Nephron (organoid): ENCODE data around the gene ANAPC2.

ENCODE experiments used
- H3K27ac Mint-ChIP-seq, 3 experiments: 2 replicates each; pipeline ENCODE4 v1.8.0; 2020; ENCODE audit warnings: mixed read lengths in 3 of 3, mild to moderate bottlenecking in 2 of 3, moderate library complexity in 1 of 3
- H3K27me3 Mint-ChIP-seq: 2 replicates; pipeline ENCODE4 v1.8.0; 2021; ENCODE audit warnings: low read depth, mild to moderate bottlenecking, moderate library complexity, mixed read lengths
- H3K36me3 Mint-ChIP-seq: 2 replicates; pipeline ENCODE4 v1.8.0; 2020; ENCODE audit warnings: low read depth, mixed read lengths
- H3K4me1 Mint-ChIP-seq: 2 replicates; pipeline ENCODE4 v1.8.0; 2020; ENCODE audit warnings: mixed read lengths
- H3K4me3 Mint-ChIP-seq, 3 experiments: 2 replicates each; pipeline ENCODE4 v1.8.0; 2020; ENCODE audit warnings: mild to moderate bottlenecking in 3 of 3, mixed read lengths in 3 of 3, moderate library complexity in 2 of 3
- H3K9me3 Mint-ChIP-seq: 2 replicates; pipeline ENCODE4 v1.8.0; 2020; ENCODE audit warnings: mixed read lengths
- CTCF ChIP-seq, 3 experiments: fragments of 200-600 bp; sonication (generic); IDR thresholded peaks; one replicate each; pipeline ENCODE4 v1.5.0; 2021; ENCODE audit warnings: antibody characterized with exemption in 3 of 3; ENCODE audit not compliant: unreplicated experiment in 3 of 3

Gene ANAPC2

GRCh38 chr9:137206602-137207001 is 18.2 kb upstream of the ANAPC2 start:
- Mint-ChIP-seq H3K27me3 (peaks cover 4% of the 10 kb centered on the region), H3K9me3 (no peaks in the 10 kb centered on the region), H3K4me3 (peak overlapping the region; percentile 94 to 96 (median 95)), H3K27ac (peak overlapping the region in 2 of 3 experiments; percentile 59 to 79), H3K36me3 (peaks cover 9% of the 10 kb centered on the region), H3K4me1 (peaks cover 18% of the 10 kb centered on the region)
- no peak for TF ChIP-seq CTCF (IDR thresholded peaks at IDR 0.05; ENCODE audit: unreplicated experiment in 3 of 3)

GRCh38 chr9:137205126-137206069 is 17.0 kb upstream of the ANAPC2 start, which contains the start of the genes NDOR1 and TMEM203:
Gene NDOR1, plus strand, starts transcription at chr9:137205700. Its CDS starts 78 bp downstream, at chr9:137205778.
Gene TMEM203, minus strand, starts transcription at chr9:137205648. Its CDS starts 234 bp downstream, at chr9:137205414.
- peak within 1 kb of the TSS; percentile 94 to 96 (median 95) for H3K4me3 Mint-ChIP-seq
- H3K27ac Mint-ChIP-seq, result peak within 1 kb of the TSS; percentile 40 to 82 (median 79)
- peaks cover 18% of the 10 kb centered on the region for H3K4me1 Mint-ChIP-seq
- H3K9me3 Mint-ChIP-seq, result no peaks in the 10 kb centered on the region
- TF ChIP-seq CTCF (IDR thresholded peaks at IDR 0.05; ENCODE audit: unreplicated experiment in 3 of 3), result no peak
- H3K36me3 Mint-ChIP-seq, result peaks cover 9% of the 10 kb centered on the region
- peaks cover 4% of the 10 kb centered on the region for H3K27me3 Mint-ChIP-seq

GRCh38 chr9:137204731-137205125 is 16.4 kb upstream of the ANAPC2 start:
- H3K9me3 Mint-ChIP-seq, result no peaks in the 10 kb centered on the region
- peaks cover 18% of the 10 kb centered on the region for H3K4me1 Mint-ChIP-seq
- H3K27me3 Mint-ChIP-seq, result peaks cover 4% of the 10 kb centered on the region
- no peak for TF ChIP-seq CTCF (IDR thresholded peaks at IDR 0.05; ENCODE audit: unreplicated experiment in 3 of 3)
- H3K36me3 Mint-ChIP-seq, result peaks cover 9% of the 10 kb centered on the region
- H3K4me3 Mint-ChIP-seq, result peak overlapping the region; percentile 94 to 96 (median 95)
- peak overlapping the region; percentile 40 to 82 (median 50) for H3K27ac Mint-ChIP-seq

GRCh38 chr9:137202966-137203365 is 14.6 kb upstream of the ANAPC2 start:
- Mint-ChIP-seq H3K9me3 (no peaks in the 10 kb centered on the region), H3K27me3 (peaks cover 4% of the 10 kb centered on the region), H3K27ac (no peak overlapping the region), H3K4me1 (peaks cover 18% of the 10 kb centered on the region), H3K36me3 (peaks cover 9% of the 10 kb centered on the region), H3K4me3 (peak overlapping the region; percentile 38 to 58 (median 42))
- TF ChIP-seq CTCF (IDR thresholded peaks at IDR 0.05; ENCODE audit: unreplicated experiment in 3 of 3), result no peak

GRCh38 chr9:137201205-137201868 is 13.0 kb upstream of the ANAPC2 start:
- Mint-ChIP-seq H3K36me3 (no peaks in the 10 kb centered on the region), H3K4me3 (peak overlapping the region; percentile 85 to 87 (median 86)), H3K4me1 (peaks cover 14% of the 10 kb centered on the region)

More at GRCh38 chr9:137201205-137201868, 13.0 kb upstream of the ANAPC2 start:
- H3K27me3 Mint-ChIP-seq, result peaks cover 4% of the 10 kb centered on the region
- no peaks in the 10 kb centered on the region for H3K9me3 Mint-ChIP-seq
- peak overlapping the region in 1 of 3 experiments; percentile 28 for H3K27ac Mint-ChIP-seq
- TF ChIP-seq CTCF (IDR thresholded peaks at IDR 0.05; ENCODE audit: unreplicated experiment in 3 of 3), result no peak
